HG02763 (cell line): Measurements from ENCODE around the gene SEMA3C.
"Not testable (repeated sequence)": the region's sequence is repeated elsewhere in the genome, so short reads cannot be mapped to it uniquely, and the experiment has no call there.

Experiments used
- ATAC-seq: cut with Tn5 transposase; IDR thresholded peaks from one replicate; pipeline ENCODE4 v1.9.1; 2021; ENCODE audit warnings: mild to moderate bottlenecking, moderate library complexity; ENCODE audit not compliant: unreplicated experiment

Gene SEMA3C

DNA sequence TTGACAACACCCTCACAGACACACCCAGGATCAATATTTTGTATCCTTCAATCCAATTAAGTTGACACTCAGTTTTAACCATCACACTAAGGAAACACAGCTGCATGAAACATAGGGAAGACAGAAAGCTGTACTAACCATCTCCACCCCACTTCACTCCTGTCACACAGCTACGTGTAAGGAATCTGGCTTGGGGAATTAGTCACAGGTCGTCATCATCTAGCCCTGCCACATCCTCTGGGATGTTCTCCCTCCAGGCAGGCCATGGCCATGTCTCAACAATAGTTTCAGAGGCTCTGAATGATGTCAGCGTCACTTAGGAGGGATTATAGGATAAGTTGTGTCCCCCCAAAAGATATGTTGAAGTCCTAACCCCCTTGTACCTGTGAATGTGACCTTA is 10.8 kb upstream of the SEMA3C start:
- no peak for ATAC-seq

DNA sequence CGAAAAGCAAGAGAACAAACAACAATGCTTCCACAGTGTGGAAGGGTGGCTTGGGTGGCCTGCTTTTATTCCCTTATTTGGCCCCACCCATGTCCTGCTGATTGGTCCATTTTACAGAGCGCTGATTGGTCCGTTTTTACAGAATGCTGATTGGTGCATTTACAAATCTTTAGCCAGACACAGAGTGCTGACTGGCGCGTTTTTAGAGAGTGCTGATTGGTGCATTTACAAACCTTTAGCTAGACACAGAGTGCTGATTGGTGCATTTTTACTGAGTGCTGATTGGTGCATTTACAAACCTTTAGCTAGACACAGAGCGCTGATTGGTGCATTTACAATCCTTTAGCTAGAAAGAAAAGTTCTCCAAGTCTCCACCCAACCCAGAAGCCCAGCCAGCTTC is 8.1 kb upstream of the SEMA3C start:
- not testable (repeated sequence) for ATAC-seq

DNA sequence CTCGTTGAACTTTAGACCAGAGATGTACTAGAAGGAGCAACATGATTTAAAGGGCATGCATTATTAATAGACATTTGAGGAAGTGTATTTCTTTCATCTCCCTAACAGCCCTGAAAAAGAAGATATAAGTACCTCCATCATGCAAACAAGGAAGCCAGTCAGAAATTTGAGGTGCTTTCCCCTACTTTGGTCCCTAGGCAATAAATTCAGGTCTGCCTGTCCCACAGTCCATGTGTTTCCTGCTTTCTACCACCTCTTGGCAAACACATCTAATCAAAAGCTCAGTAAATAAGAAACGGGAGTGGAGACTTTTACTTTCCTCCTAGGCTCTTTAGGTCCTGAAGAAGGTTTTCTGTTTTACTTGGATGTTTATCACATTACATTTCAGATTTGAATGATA is 5.2 kb upstream of the SEMA3C start:
- ATAC-seq, result no peak

DNA sequence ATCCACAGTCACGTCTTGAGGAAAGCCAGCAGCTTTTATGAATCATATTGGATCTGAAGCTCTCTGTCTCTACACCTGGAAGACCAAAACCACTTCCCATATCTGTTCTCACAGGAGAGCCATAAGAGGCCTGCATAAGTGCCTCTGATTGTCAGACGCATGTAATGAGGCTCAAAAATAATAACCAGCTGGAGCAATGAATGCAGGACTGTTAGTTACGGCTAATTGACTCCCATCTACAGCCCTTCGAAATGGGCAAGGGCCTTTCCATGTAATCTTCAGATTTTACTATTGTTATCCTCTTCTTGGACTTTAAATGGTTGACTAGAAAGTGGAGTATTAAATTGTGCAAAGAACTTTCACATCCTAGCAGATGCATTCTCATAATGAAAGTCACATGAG is 4.4 kb upstream of the SEMA3C start:
- ATAC-seq, result no peak

DNA sequence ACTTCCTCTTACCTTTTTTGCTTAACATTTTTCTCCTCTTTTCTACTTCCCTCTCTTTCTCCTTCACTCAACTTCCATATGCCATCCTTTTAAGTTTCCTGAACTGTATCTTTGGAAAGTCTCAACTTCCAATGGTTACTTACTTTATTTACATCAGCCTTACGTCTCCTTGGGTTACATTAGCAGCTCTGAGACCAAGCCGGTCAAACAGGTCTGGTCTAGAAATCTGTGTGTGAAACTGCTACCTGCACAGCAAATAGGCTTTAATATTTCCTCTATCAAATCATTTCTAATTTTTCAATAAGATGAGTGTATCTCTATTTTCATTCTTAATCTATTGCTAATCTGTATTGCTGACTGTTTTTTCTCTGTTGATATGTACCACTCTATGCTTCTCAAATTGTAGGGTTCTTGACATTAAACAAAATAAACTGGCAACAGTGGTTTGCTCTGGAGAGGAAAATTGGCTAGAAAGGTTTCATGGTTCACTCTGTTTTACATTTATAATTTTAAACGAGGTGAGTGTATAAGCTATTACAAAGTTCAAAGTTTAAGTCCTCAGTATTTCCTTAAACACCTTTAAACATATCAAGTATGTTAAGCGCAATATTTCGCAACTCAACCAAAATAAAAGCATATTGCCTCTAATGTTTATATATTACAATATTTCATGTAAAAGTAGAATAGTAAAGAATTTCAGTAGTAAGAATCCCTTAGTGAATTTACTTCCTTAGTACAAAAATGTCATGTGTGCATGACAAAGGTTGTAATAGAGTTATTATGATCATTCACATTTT is 3.6 kb upstream of the SEMA3C start:
- no peak for ATAC-seq

DNA sequence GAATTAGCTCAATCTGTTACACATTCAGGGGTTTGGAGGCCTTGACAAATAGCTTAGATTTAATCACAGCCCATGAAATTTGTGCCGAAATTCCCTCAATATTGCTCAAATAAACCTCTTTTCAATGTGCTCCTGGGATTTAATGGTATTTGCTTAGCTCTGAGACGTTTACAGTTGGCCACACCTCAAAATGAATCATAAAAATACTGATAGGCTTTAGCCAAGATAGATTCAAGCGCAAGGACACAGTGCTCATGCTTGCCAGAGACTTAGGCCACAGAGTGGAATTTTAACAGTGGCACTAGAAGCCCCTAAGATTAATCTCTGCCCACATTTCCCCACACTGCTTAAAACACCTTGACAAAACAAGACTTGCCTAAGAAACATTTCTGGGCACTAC is 2.3 kb upstream of the SEMA3C start:
- ATAC-seq, result no peak

DNA sequence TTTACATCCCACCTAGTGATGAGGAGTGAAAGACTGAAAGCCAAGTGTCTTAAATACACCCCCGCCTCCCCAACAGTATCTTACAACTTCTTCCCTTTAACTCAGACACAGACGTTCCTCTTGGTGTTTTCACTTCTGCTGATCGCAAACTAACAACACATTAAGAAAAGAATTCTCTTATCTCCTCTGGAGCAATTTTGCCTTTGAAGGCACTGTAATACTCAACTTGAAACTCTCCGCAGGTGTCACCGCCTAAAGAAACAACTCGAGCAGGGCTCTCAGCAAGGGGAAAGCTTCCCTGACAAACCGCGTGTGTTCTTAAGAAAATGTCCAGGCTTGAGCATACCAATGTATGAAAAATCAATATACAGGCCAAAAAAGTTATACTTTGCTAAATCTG is 452 bp downstream of the SEMA3C start:
- no peak for ATAC-seq

DNA sequence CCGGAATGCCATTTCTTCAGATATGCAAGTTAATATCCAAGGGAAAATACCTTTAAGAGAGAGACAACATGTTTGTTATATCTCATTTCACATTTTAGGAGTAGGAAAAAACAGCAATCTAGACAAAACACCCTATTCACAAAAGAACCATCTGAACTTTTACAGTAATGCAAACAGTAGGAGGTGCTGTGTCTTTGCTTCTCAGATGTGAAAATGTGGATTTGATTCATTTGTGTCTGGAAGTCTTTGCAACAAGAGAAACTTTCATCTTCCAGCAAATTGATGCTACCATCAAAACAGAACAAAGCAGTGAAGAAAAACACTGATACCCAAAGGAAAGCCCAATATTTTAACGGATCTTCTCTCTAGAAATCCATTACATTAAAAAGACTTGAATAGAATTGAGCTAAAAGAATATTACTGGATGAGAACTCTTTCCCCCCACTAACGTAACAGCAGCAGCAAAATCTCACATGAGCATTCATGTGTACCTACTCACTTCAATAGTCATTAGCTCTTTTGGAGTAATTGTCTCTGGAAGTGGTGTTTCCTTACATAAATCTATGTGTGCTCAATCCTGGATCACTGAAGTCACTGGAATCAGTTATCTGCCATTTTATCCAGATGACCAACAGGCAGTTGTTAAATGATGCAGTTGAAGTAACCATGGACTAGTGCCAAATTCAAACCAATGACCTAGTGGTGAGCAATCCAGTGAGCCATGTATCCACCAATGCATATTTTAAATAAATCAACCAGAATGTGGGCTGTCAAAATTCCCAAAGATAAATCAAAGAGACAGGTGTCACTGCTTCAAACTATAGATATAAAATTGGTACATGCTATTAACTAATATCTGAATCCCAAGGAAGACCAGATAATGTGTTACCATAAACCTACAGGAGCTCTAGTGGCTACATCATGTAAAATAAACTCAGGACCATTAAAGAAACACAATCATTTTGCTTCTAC is 1.8 kb downstream of the SEMA3C start:
- no peak for ATAC-seq

DNA sequence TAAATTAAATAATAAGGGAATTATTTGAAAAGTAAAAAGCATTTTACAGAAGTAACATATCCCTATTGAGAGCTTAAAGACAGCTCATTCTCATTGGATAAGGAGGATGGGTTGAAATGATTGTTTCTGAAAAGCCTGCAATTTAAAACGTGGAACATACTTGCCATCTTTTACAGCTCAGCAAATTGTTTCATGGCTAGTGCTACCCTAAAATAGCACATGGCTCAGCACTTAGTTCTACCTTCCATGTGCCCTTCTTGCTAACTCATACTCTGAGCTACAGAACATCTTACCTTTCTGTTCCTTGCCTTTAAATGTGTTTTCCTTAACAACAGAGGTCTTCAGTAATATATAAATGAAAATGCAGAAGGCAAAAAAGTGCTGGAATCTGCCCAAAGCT is 8.6 kb downstream of the SEMA3C start:
- no peak for ATAC-seq

DNA sequence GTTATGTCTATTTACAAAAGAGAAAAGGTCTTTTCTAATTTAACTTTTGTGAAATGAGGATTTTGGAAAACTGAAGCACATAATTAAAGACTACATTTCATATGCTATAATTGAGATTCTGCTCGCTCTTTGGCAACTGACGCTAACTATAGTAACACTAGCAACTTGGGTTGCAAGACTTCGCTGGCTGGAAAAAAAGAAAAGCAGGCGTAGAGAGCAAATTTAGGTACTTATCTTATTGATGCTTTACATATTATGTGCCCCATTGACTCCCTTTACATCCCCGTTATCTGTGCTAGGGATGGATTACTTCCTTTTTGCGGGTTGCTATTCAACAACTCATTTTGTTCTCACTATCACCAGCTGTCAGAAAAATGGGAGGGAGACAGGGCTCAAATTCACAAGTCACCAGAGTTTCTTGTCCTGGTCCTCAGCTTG is 10.5 kb downstream of the SEMA3C start:
- no peak for ATAC-seq

DNA sequence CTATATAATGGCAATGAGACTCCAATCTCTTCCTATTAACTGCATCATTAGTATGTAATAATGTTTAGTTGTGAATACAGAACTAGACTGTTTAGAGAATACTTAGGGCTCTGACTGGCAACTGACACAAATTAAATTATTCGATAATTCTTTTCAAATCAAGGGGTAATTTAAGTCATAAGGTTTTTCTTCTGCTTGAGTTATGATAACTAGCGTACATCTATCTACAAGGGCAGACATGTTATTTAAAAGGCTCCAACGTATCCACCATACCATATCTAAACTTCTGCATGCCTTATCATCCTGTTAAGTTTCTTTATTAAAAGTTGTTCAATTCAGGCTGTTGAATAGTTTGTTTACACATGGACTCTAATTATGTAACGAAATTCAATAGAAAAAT is 11.2 kb downstream of the SEMA3C start:
- no peak for ATAC-seq

DNA sequence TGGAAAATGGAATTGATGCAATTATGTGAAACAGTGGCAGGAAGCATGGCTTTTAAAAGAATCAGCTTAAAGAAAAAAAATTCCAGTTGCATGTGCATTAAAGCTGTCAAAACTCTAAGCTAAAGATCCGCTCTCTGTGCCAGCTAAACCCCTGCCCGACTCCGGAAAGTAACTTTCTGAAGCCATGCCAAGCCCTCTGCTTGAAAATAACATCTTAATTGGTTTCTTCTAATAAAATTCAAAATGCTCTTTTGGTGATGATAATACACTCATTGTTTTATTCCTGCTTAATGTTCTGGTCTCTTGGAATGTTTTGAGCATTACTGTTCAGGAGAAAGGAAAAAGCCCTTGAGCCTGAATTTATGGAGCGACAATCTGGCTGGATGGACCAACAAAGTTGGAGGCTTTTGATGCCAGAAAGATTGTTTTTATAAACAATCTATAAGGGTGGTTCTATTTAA is 11.7 kb downstream of the SEMA3C start:
- ATAC-seq, result no peak

DNA sequence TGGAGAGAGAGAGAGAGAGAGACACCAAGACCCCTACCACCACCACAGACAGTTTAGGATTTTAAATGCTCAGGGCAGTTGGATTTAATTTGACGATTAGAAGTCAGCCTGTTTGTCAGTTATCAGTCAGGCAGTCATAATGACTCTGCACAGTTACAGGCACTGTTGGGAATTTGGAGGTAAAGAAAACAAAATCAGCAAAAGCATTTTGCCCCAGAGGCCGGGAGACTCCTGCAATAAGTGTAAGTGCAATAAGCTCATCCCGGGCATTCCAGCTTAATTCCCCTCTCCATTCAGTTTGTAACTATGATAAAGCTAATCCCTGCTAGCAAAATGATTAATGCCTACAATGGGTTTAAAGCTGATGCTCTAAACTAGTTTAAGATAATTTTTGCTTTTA is 13.5 kb downstream of the SEMA3C start:
- no peak for ATAC-seq

DNA sequence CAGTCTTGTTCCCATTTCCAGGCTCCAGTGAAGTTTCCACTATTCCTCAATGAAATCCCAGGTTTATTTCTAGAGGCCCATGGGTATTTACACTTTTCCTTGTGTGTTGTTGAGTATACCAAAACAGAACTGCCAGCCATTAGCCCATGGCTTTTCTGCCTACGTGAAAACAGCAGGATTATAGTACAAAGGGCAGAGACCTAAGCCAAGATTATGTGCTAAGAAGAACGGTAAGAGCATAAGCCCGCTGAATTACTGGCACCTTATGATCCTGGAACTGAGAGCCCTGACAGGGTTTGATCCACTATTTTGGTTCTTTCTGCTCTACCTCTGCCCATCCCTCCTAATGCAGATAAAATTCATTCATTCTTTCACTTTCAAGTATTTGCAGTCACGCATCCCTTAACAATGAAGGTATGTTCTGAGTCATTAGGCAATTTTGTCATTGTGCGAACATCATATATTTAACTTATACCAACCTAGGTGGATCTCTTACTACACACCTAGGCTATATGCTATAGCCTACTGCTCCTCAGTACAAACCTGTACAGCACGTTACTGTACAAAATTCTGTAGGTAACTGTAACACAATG is 16.0 kb downstream of the SEMA3C start:
- ATAC-seq, result no peak

DNA sequence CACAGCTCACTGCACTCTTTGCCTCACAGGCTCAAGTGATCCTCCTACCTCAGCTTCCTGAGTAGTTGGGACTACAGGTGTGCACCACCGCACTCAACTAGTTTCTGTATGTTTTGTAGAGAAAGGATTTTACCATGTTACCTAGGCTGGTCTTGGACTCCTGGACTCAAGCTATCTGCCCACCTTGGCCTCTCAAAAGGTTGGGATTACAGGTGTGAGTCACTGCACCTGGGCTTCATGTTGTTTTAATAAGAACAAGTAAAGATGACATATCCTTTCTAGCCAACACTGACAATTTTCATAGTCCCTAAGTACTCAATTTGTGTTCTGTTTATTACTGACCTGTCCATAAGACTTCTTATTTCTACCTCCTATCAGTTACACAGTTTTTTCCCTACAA is 16.8 kb downstream of the SEMA3C start:
- ATAC-seq, result no peak

DNA sequence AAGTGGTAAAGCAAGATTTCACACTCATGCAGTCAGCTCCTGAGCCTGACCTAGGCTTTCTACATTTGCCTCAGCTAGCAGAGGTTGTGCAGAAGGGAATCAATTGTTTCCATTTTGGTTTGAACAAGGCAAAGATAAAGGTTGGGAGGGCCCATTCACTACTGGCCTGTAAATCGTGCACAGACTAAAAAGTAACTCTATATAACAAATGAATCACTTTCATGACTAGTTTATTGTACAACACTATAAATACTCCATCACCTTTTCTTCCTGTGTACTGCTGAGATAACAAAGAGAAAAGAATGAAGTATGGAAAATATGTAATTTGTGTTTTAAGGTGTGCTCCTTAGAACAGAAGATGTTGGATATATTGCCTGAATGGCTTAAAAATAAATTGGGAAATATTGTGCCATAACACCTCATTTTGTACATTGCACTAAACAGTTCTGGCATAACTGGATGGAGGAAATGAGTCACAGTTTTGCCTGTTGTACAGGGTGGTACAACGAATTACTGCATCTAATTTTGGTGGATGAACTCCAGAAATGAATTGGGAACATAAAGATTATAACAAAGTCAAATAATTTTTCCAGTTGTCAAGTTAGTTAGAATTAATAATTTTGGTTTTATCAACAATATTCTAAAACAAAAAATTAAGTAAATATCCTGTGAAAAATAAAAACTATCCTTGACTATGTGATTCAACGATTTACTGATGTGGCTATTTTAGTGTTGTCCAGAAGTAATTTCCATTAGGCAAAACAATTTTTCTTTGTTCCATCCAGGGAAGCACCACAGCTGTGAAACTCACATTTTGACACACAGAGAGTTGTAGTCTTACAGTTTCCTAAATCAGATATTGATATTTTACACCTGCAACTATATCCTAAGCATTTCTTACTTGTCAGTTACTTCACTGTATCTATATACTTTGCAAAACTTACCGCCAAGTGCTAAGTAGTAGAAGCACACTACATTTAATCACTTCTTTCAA is 18.0 kb downstream of the SEMA3C start:
- no peak for ATAC-seq

DNA sequence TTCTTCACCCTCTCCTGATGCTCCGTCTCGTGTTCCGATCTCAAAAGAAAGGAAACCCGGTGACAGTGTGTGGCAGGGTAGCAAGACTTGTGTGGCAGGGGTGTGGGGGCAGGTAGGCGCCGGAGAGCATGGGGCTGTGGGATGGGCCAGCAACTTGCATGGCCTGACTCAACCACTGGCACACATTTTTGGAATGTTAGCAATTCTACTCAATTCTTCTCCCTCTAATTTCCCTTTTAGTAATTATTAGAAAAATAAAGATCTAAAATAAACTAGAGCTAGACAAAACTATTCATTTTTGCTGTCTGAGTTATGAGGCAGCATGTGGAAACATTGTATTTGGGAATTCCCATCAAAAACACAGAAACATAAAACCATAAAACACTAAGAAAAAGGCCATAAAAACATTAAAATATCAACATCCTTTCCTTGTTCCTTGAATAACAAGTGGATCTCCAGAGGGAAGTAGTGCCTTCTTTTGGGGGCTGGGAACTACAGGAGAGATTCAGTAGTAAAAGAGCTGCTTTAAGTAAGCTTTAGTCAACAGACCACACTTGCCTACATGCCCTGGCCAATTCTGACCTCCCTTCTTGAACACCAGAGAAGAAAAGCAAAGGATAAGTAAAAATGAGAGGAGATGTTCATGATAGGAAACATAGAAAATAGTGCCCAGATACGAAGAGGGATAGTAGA is 21.8 kb downstream of the SEMA3C start:
- ATAC-seq, result no peak

DNA sequence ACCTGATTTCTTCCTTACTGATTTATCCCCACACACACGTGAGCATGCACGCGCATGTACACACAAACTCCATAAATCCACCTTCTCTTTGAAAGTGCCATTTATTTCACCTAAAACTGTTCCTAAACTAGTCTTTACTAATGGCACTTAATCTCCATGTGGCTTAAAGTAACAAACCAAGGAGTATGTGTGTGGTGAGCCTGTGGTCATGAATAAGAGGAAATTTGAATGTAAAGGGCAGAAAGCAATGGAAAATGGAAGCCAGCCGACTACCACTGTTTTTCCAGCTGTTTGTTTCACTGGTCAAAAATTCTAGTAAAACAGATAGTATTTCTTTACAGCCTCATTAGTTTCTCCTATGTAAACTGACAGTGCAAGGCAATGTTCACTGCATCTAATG is 23.8 kb downstream of the SEMA3C start:
- no peak for ATAC-seq

DNA sequence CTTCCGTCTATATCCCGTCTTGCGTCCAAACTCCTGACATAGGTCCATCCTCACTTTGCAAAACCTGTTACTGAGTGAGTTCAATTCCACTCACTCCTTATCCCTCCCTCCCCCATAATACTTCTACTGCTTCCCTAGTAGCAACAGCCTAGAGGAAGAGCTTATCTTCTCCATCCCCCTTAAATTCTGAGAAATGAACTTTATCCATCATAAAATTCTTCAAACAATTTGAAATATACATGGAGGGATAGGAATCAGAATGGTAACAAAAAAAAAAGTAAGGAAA is 27.6 kb downstream of the SEMA3C start:
- ATAC-seq, result no peak
